ENCODE results near the gene OLFM1.

Gene OLFM1

DNA sequence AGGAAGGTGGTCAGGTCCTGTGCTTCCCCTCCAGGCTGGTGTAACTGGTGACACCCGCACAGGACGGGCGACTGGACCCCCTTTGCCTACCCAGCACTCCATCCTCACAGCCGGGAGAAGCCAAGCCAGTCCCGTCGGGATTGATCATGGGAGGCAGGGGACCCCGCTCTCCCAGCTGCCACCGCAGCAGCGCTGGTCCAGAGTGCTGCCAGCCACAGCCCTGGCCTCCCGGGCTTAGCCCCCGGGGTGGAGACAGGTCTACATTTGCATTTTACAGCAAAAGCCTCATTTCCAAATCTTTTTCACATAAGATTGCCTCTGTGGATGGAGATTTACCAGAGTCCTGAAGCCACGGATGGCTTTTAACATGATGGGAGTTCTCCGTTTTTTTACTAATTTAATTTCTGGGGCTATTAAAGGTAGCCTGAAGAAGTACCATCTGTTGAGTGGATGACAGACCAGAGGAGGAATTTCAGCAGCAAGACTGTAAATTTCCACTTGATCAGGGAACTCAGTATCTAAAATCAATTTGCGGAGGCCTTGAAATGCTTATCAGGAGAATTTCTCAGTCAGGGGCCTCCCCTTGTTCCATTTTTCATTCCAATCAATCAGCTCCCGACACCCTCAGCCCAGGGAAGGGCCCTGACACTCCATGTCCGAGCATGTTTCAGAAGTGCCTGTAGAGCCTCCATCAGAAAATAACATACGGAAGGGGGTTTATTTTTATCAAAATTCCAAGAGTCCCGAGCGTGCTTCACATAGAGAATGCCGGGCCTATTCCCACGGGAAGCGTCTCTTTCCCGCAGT, 80.6 kb downstream of the OLFM1 start:
- DNase-seq (ENCODE audit: low read depth in 1 of 2, low spot score in 1 of 2): no peak

DNA sequence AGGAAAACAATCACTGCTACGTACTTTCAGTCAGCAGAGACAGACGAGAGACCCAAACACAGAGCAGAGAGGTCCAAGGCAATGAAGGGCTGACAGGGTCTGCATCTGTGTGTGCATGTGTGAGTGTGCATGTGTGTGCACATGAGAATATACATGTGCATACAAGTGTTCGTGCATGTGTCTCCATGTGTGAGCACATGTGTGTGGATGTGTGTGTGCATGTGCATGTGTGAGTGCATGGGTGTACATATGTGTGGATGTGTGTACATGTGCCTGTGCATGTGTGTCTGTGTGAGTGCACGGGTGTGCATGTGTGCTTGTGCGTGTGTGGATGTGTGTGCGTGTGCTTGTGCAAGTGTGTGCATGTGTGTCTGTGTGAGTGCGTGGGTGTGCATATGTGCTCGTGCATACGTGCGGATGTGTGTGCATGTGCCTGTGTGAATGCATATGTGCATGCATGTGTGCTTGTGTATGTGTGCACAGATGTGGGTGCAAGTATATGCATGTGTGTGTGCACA, 82.3 kb downstream of the OLFM1 start:
- no peak for DNase-seq (ENCODE audit: low read depth in 1 of 2, low spot score in 1 of 2)

DNA sequence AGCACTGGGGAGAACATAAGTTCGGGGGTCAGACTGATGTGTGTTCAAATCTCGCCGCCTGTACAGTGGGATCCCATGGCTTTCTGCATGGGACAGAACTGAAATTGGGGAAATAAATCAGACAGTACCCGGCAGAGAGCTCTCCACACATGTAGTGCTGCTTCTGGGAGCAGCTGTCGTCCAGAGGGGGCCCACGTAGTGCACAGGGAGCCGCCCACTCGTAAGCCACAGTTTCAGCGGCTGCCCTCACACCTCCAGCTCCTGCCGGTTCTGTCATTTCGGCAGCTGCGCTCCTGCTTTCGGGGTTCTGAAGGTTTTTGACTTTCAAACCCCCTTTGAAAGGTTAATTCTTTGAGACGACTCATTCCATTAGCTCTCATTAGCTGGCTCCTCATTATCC, 83.1 kb downstream of the OLFM1 start:
- DNase-seq (ENCODE audit: low read depth in 1 of 2, low spot score in 1 of 2): no peak
